GM21390 (cell line): ENCODE data around the gene CYP4F2.
"Not testable (repeated sequence)": the region's sequence is repeated elsewhere in the genome, so short reads cannot be mapped to it uniquely, and the experiment has no call there.

Source experiments
- ATAC-seq: cut with Tn5 transposase; IDR thresholded peaks from one replicate; pipeline ENCODE4 v1.9.1; 2021; ENCODE audit not compliant: unreplicated experiment

CYP4F2 gene

DNA sequence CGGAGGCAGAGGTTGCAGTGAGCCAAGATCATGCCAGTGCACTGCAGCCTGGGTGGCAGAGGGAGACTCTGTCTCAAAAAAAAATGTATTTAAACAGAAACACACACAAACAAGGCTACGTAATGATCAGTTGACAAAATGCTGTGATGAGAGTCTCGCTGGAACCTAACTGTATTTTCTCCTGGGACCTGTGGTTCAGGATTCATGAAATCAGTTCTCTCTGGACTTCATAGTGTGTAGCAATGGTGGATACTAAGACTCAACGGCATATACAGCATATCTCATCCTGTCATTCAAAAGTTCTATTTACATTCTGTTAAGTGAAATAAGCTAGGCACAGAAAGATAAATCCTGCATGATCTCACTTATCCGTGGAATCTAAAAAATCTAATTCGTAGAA, 37.4 kb downstream of the CYP4F2 start:
- ATAC-seq: no peak

DNA sequence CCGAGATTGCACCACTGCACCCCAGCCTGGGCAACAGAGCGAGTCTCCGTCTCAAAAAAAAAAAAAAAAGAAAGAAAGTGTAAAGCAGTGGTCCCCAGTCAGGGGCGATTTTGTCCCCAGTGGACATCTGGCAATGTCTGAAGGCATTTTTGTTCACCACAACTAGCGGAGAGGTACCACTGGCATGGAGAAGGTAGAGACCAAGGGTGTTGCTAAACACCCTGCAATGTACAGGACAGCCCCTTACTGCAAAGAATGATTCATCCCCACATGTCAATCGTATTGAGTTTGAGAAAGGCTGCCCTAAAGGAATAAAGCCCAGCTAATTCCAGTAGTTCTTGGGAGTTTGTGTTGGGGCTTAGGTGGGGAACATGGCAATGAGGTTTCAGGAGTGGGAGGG, 38.7 kb downstream of the CYP4F2 start:
- ATAC-seq: no peak

DNA sequence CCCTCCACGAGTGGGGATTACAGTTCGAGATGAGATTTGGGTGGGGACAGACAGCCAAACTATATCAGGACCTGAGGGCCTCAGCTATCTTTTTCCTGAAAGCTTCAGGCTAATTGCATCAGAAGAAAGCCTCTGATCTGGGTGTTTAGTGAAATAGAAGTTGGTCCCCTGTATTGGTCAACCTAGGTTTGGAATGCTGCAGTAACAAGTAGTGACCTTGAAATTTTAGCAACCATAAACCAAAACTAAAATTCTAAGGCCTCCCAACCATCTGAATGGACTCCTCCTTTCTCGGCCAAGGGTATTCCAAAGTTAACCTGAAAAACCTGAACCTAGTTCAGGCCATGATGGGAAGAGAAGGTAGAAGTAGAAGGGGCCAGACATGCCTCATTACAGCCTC, 47.5 kb downstream of the CYP4F2 start:
- no peak for ATAC-seq

DNA sequence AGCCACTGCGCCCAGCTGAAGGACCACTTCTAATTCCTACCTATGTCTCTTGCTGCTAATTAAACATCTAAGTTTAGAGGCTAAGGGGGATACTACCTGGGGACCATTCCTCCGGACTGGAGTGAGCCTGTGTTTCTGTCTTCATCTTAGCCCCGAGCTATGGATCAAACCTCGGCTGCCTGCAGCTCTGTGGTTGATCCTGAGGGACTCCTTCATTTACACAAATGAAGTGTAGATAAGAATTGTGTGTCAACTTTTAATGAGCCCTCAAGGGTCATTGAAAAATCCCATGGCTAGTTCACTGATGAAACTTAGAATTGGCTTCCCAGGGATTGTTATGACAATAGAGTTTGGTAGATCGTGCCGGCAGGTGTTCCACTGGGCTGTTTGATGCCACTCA, 51.0 kb downstream of the CYP4F2 start:
- no peak for ATAC-seq

DNA sequence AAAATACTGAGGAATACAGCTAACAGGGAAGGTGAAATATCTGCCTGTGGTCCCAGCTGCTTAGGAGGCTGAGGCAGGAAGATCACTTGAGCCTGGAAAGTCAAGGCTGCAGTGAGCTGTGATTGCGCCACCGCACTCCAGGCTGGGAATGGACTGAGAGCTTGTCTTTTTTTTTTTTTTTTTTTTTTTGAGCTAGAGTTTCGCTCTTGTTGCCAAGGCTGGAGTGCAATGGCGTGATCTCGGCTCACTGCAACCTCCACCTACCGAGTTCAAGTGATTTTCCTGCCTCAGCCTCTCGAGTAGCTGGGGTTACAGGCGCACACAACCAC, 54.0 kb downstream of the CYP4F2 start:
- not testable (repeated sequence) for ATAC-seq

DNA sequence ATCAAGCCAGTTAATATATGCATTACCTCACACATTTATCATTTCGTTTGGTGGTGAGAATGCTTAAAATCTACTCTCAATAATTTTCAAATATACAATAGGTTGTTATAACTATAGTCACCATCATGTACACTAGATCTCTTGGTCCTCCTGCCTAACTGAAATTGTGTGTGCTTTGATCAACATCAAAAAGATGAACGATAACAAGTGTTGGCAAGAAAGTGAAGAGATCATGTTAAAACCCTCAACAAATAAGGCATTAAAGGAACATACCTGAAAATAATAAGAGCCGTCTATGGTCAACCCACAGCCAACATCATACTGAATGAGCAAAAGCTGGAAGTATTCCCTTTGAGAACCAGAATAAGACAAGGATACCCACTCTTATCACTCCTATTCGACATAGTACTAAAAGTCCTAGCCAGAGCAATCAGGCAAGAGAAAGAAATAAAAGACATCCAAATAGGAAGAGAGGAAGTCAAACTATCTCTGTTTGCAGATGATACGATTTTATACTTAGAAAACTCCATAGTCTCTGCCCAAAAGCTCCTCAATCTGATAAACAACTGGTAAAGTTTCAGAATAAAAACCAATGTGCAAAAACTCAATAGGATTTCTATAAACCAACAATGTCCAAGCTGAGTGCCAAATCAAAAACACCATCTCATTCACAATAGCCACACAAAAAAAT, 54.5 kb downstream of the CYP4F2 start:
- no peak for ATAC-seq

DNA sequence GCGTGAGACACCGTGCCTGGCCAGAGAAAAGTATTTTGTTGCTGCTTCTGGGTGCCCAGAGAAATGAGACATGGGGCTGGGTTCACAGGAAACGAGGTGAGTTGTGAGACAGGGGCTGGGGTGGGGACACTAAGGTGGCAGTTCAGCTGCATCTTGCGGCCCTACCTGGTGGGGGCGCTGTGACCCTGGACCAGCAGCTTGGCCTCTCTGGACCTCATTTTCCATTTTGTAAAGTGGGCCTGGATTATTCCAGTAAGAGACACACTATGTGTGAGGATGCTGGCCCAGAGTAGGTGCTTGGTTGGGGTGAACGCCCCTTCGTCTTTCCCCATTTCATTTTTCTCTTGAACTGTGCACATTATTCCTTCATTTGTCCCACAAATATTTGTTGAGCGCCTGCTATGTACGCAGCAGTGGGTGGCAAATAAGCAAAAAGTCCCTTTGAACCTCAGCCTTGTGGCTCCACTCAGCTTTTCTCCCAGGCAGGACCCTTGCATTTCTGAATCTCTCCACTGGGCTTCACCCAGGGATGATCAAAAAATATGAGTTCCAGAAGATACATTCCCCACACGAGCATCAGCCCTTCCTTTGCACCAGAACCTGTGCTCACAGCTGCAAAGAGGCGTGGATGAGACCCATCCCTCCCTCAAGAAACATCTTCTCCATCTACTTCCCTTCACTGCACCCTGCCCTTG, 55.9 kb downstream of the CYP4F2 start:
- ATAC-seq: no peak

DNA sequence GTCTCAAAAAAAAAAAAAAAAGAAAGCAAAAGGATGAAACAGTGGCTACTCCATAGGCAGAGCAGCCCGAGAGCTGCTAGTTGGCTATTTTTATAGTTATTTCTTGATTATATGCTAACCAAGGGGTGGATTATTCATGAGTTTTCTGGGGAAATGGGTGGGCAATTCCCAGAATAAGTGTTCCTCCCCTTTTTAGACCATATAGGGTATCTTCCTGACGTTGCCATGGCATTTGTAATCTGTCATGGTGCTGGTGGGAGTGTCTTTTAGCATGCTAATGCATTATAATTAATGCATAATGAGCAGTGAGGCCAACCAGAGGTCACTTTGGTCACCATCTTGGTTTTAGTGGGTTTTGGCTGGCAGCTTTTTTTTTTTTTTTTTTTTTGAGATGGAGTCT, 57.0 kb downstream of the CYP4F2 start:
- no peak for ATAC-seq

DNA sequence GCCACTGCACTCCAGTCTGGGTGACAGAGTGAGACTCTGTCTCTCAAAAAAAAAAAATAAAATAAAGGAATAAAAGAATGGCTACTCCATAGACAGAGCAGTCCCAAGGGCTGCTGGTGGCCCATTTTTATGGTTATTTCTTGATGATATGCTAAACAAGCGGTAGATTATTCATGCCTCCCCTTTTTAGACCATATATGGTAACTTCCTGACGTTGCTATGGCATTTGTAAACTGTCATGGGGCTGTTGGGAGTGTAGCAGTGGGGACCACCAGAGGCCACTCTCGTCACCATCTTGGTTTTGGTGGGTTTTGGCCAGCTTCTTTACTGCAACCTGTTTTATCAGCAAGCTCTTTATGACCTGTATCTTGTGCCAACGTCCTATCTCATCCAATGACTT, 58.0 kb downstream of the CYP4F2 start:
- ATAC-seq: not testable (repeated sequence)

DNA sequence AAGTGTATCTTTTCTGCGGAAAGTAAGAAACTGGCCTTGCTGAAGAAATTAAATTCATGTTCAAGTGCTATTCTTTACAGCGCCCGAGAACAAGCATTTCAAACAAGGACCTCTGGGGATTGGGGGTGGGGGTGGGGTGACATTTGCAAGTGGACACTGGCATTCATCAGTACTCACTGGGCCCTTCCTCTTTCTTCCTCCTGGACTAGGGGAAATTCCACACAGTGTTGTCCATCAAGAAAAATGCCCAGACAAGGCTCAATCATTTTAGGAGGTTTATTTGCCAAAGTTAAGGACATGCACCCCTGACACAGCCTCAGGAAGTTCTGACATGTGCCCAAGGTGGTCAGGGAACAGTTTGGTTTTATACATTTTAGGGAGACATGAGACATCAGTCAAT, 59.5 kb downstream of the CYP4F2 start:
- no peak for ATAC-seq

DNA sequence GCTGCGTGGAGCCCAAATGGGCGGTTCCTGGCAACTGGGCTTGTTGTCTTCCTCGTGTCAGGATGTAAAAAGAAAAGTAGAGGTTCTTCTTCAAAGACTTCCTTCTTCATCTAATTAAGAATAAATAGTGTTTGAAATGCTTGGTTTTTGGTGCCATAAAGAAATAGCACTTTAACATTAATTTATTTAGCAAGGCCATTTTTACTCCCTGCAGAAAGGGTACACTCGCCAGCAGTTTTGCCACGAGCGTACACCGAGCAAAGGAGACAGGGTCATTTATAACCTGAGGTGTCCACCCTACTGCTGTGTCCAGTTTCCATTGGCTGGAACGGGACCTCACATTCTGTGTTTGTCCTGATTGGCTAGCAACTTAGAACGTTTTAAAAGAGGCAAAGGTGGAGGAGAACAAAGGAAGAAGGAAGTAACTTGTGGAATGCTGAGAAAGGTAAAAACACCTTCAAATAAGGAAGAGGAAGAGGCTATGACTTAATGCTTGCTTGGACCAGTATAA, 60.6 kb downstream of the CYP4F2 start:
- no peak for ATAC-seq

DNA sequence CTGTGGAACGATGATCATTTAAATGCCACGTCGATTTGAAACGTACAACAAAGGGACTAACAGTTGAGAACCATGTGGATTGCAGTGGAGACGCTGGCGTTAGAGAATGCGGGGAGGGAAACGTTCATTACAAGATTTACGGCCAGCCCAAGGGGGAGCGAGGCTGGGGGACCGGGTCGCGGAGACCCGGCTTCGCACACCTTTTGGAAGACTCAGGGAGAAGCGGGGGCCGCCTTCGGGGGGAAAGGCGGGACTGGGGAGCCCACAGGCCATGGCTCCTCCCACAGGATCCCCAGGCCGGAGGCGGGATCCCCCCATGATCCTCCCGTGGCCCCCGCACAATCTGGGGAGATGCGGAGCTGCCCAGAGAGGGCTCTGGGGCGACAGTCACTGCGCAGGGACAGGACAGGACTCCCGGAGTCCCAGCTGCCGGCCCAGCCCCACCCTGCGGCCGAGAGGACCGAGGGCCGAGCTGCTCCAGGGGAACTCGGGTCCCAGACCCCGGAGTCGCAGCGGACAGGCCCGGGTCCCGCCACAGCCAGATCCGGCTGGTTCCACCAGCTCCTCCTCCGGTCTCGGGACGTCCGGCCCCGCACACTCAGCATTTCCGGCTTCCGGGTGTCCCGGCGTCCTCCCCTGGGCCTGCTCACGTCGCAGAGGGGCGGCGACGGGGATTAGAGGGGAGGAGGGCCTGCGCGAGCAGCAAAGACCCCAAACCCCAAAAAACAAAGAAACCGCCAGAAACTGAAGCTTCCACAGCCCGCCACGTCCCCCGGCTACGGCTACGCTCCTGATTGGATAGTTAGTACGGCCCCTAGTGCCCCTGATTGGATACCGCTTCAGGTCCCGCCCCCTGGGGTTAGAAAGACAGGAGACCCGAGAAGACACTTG, 61.3 kb downstream of the CYP4F2 start:
- peak; percentile 93 for ATAC-seq

DNA sequence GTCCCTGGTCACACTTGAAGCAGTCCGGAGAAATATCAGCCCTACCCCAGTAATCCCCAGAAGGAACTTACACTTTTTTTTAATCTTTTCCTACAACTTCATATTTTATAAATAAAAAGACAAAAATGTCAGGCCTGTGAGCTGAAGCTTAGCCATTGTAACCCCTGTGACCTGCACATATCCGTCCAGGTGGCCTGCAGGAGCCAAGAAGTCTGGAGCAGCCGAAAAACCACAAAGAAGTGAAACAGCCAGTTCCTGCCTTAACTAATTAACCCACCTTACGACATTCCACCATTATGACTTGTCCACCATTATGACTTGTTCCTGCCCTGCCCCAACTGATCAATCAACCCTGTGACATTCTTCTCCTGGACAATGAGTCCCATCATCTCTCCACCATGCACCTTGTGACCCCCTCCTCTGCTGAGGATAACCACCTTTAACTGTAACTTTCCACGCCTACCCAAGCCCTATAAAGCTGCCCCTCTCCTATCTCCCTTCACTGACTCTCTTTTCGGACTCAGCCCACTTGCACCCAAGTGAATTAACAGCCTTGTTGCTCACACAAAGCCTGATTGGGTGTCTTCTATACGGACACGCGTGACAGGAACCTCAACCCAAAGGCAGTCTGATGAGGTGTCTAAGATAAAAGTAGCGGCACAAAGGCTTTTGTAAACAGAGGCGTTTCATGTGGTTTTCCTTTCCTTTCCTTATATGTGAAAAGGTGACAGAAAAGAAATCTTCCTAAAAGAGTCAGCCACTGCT, 62.1 kb downstream of the CYP4F2 start:
- not testable (repeated sequence) for ATAC-seq

DNA sequence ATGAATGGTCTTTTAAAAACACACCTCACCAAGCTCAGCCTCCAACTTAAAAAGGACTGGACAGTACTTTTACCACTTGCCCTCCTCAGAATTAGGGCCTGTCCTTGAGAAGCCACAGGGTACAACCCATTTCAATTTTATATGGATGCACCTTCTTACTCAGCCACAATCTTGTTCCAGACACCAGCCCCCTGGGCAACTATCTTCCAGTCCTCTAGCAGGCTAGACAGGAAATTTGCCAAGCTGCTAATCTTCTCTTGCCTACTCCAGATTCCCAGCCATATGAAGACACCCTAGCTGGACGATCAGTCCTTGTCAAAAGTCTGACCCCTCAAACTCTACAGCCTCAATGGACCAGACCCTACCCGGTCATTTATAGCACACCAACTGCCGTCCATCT, 63.6 kb downstream of the CYP4F2 start:
- not testable (repeated sequence) for ATAC-seq

DNA sequence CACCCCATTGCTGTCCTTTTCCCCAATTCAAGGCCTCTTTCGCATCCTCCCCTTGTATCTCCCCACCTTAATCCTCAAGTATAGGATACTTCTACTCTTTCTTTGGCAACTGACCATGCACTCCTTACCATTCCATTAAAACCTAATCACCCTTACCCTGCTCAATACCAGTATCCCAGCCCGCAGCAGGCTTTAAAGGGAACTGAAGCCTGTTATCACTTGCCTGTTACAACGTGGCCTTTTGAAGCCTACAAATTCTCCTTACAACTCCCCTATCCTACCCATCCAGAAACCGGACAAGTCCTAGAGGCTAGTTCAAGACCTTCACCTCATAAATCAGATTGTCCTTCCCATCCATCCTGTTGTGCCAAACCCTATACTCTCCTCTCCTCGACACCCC, 66.2 kb downstream of the CYP4F2 start:
- ATAC-seq: no peak

DNA sequence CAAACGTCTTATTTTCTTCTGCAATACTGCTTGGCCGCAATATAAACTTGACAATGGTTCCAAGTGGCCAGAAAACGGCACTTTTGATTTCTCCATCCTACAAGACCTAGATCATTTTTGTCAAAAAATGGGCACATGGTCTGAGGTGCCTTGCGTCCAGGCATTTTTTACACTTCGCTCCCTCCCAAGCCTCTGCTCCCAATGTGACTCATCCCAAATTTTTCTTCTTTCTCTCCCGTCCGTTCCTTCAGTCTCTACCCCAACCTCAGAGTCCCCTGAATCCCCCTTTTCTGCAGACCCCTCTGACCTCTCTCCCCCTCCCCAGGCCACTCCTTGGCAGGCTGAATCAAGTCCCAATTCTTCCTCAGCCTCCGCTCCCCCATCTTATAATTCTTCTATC, 68.1 kb downstream of the CYP4F2 start:
- no peak for ATAC-seq

DNA sequence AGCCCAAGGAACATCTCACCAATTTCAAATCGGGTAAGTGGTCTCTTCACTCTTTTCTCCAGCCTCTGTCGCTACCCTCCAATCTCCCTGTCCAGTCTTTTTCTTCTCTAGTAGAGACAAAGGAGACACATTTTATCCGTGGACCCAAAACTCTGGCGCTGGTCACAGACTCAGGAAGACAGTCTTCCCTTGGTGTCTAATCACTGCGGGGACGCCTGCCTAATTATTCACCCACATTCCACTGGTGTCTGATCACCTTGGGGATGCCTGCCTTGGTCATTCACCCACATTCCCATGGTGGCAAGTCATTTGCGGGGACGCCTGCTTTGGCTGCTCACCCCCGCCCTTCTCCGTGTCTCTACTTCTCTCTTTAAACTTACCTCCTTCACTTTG, 68.6 kb downstream of the CYP4F2 start:
- ATAC-seq: no peak

DNA sequence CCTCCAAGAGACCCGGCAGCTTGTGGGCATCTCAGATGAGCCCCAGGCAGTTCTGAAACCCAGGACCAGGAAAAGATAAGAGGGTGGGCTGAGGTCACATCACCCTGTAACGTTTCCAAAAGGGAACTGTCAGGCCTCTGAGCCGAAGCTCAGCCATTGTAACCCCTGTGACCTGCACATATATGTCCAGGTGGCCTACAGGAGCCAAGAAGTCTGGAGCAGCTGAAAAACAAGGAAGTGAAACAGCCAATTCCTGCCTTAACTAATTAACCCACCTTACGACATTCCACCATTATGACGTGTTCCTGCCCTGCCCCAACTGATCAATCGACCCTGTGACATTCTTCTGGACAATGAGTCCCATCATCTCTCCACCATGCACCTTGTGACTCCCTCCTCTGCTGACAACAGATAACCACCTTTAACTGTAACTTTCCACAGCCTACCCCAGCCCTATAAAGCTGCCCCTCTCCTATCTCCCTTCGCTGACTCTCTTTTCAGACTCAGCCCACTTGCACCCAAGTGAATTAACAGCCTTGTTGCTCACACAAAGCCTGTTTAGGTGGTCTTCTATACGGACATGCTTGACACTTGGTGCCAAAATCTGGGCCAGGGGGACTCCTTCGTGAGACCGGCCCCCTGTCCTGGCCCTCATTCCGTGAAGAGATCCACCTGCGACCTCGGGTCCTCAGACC, 69.1 kb downstream of the CYP4F2 start:
- not testable (repeated sequence) for ATAC-seq

DNA sequence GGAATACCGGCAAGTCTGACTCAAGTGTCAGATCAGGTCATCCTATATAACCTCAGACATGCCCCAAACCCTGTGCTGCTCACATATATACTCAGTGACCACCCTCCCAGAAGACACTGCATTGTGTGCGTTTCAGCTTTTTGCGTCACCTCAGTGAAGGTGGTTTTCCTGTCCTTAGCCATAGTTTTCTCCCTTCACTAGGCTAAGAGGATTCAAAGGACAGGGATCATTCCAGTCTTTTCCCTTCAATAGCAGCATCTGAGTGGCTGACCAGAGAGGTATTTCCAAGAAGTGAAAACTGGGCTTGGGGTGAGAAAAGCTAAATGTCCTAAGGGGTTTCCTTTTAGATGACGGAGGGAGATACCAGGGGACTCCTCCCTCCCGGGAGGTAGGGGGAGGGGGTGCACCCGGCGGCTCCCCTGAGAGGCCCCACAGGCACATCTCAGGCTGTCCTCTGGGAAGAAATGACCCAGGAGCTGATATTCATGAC, 69.7 kb downstream of the CYP4F2 start:
- no peak for ATAC-seq
